HepG2 (cell line): ENCODE measurements around the gene PAQR3. TPM values are rescaled to one million over a fixed set of nuclear protein-coding genes. Genes with fewer than 3 reads are reported as not detected.
A peak's percentile ranks its signal among the peaks of the same experiment; 100 is the strongest.

Experiments used
- ATF7-NPFF ChIP-seq: sonication (generic); formaldehyde crosslinking; IDR thresholded peaks from 2 replicates; pipeline ENCODE4 v1.8.1; 2023; ENCODE audit warnings: mild to moderate bottlenecking, low read depth, missing genetic modification reagents, moderate library complexity
- CERS6 ChIP-seq: sonication (generic); formaldehyde crosslinking; IDR thresholded peaks from 2 replicates; pipeline ENCODE4 v1.5.0; 2020; ENCODE audit warnings: missing genetic modification reagents
- HNRNPH1 ChIP-seq: fragments of 200-400 bp; formaldehyde crosslinking; optimal IDR thresholded peaks from 2 replicates; pipeline ENCODE3; 2017; ENCODE audit warnings: mild to moderate bottlenecking, low read depth, low read length
- LCORL ChIP-seq, 2 experiments: fragments of 450-650 bp in 1 of 2; sonication (generic) in 1 of 2; formaldehyde crosslinking in 1 of 2; IDR thresholded peaks; 2 replicates each; pipeline versions ENCODE4 v1.5.0 to v1.6.1; 2017 to 2020; ENCODE audit warnings: antibody characterized with exemption in 1 of 2, missing genetic modification reagents in 1 of 2
- POGZ ChIP-seq: sonication (generic); formaldehyde crosslinking; IDR thresholded peaks from 2 replicates; pipeline ENCODE4 v1.4.0; 2020; ENCODE audit warnings: mild to moderate bottlenecking, missing genetic modification reagents
- SRY ChIP-seq: sonication (generic); formaldehyde crosslinking; IDR thresholded peaks from 2 replicates; pipeline ENCODE4 v1.8.0; 2022; ENCODE audit warnings: mild to moderate bottlenecking, missing genetic modification reagents
- THYN1 ChIP-seq: sonication (generic); formaldehyde crosslinking; IDR thresholded peaks from 2 replicates; pipeline ENCODE4 v1.8.1; 2023; ENCODE audit warnings: low read depth, mild to moderate bottlenecking, moderate library complexity, missing genetic modification reagents, borderline replicate concordance
- YY1 ChIP-seq: IDR thresholded peaks from 2 replicates; pipeline ENCODE4 v1.6.1; 2011; ENCODE audit warnings: low read length, low read depth, moderate library complexity, mild to moderate bottlenecking; ENCODE audit not compliant: insufficient read depth, insufficient replicate concordance
- ZNF138 ChIP-seq: sonication (generic); formaldehyde crosslinking; IDR thresholded peaks from 2 replicates; pipeline ENCODE4 v1.5.0; 2020; ENCODE audit warnings: mild to moderate bottlenecking, low read depth, missing genetic modification reagents
- ZNF230 ChIP-seq: sonication (generic); formaldehyde crosslinking; IDR thresholded peaks from 2 replicates; pipeline ENCODE4 v1.4.0; 2020; ENCODE audit warnings: mild to moderate bottlenecking, missing genetic modification reagents
- ZNF510 ChIP-seq: sonication (generic); formaldehyde crosslinking; IDR thresholded peaks from 2 replicates; pipeline ENCODE4 v1.4.0; 2020; ENCODE audit warnings: low read depth, mild to moderate bottlenecking, missing genetic modification reagents
- ZNF878 ChIP-seq: sonication (generic); formaldehyde crosslinking; IDR thresholded peaks from 2 replicates; pipeline ENCODE4 v1.8.1; 2023; ENCODE audit warnings: mild to moderate bottlenecking, missing genetic modification reagents, moderate library complexity
- polyA plus RNA-seq, 8 experiments: library from polyadenylated mRNA; depleted of rRNA in 3 of 8; stranded (reverse) in 7 of 8; unstranded in 1 of 8; fragments of >200 nt; fragmentation: Illumina TruSeq in 4 of 8; extraction: Trizol in 4 of 8; gene quantifications; 2 replicates each; pipeline versions ENCODE4 v1.2.1 to v1.2.3, GENCODE V29; 2011 to 2016; ENCODE audit warnings: low read depth in 4 of 8, missing spikeins in 1 of 8, mixed read lengths in 1 of 8; ENCODE audit not compliant: insufficient read depth in 1 of 8
- total RNA-seq, 5 experiments: library from RNA; depleted of rRNA; stranded (reverse); fragments of >200 nt; fragmentation: Illumina TruSeq; extraction: Trizol; gene quantifications; 2 replicates each; pipeline ENCODE4 v1.2.3, GENCODE V29; 2016; ENCODE audit warnings: low read depth in 1 of 5
- TF ChIP-seq, protein P1 (sequence below): sonication (generic); formaldehyde crosslinking; conservative IDR thresholded peaks from 2 replicates; pipeline ENCODE4 v1.8.0; 2022; ENCODE audit warnings: low read depth, missing genetic modification reagents
- TF ChIP-seq, protein P2 (sequence below): sonication (generic); formaldehyde crosslinking; IDR thresholded peaks from 2 replicates; pipeline ENCODE4 v1.4.0; 2020; ENCODE audit warnings: mild to moderate bottlenecking, missing genetic modification reagents, borderline replicate concordance
- TF ChIP-seq, protein P3 (sequence below): sonication (generic); formaldehyde crosslinking; IDR thresholded peaks from 2 replicates; pipeline ENCODE4 v1.9.0; 2021; ENCODE audit warnings: missing genetic modification reagents, borderline replicate concordance
- TF ChIP-seq, protein P4 (sequence below), 2 experiments: sonication (generic) in 1 of 2; formaldehyde crosslinking in 1 of 2; IDR thresholded peaks; 2 replicates each; pipeline versions ENCODE4 v1.5.1 to v1.6.1; 2011 to 2020; ENCODE audit warnings: borderline replicate concordance in 1 of 2, low read depth in 1 of 2, low read length in 1 of 2, mild to moderate bottlenecking in 1 of 2, missing genetic modification reagents in 1 of 2, moderate library complexity in 1 of 2

PAQR3 gene
- total and polyA plus RNA-seq, 2 of the 13 experiments (the other 11 are each of a cell fraction or from before 2014, with no cell fraction given), result 9.9 to 13.6 TPM

- TF ChIP-seq ZNF878 (CRISPR knock-in tag), result peak; percentile 49; the same call in 1 of the 2 replicates
- TF ChIP-seq, protein P1, sequence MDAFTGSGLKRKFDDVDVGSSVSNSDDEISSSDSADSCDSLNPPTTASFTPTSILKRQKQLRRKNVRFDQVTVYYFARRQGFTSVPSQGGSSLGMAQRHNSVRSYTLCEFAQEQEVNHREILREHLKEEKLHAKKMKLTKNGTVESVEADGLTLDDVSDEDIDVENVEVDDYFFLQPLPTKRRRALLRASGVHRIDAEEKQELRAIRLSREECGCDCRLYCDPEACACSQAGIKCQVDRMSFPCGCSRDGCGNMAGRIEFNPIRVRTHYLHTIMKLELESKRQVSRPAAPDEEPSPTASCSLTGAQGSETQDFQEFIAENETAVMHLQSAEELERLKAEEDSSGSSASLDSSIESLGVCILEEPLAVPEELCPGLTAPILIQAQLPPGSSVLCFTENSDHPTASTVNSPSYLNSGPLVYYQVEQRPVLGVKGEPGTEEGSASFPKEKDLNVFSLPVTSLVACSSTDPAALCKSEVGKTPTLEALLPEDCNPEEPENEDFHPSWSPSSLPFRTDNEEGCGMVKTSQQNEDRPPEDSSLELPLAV (CRISPR knock-in tag), result no peak
- TF ChIP-seq ZNF510 (CRISPR knock-in tag), result no peak
- TF ChIP-seq ATF7-NPFF (CRISPR knock-in tag), result no peak
- no peak for TF ChIP-seq SRY (CRISPR knock-in tag)
- TF ChIP-seq, protein P2, sequence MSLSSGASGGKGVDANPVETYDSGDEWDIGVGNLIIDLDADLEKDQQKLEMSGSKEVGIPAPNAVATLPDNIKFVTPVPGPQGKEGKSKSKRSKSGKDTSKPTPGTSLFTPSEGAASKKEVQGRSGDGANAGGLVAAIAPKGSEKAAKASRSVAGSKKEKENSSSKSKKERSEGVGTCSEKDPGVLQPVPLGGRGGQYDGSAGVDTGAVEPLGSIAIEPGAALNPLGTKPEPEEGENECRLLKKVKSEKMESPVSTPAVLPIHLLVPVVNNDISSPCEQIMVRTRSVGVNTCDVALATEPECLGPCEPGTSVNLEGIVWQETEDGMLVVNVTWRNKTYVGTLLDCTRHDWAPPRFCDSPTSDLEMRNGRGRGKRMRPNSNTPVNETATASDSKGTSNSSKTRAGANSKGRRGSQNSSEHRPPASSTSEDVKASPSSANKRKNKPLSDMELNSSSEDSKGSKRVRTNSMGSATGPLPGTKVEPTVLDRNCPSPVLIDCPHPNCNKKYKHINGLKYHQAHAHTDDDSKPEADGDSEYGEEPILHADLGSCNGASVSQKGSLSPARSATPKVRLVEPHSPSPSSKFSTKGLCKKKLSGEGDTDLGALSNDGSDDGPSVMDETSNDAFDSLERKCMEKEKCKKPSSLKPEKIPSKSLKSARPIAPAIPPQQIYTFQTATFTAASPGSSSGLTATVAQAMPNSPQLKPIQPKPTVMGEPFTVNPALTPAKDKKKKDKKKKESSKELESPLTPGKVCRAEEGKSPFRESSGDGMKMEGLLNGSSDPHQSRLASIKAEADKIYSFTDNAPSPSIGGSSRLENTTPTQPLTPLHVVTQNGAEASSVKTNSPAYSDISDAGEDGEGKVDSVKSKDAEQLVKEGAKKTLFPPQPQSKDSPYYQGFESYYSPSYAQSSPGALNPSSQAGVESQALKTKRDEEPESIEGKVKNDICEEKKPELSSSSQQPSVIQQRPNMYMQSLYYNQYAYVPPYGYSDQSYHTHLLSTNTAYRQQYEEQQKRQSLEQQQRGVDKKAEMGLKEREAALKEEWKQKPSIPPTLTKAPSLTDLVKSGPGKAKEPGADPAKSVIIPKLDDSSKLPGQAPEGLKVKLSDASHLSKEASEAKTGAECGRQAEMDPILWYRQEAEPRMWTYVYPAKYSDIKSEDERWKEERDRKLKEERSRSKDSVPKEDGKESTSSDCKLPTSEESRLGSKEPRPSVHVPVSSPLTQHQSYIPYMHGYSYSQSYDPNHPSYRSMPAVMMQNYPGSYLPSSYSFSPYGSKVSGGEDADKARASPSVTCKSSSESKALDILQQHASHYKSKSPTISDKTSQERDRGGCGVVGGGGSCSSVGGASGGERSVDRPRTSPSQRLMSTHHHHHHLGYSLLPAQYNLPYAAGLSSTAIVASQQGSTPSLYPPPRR (CRISPR knock-in tag), result no peak
- peak; percentile 80 for TF ChIP-seq POGZ (CRISPR knock-in tag)
- TF ChIP-seq, protein P3, sequence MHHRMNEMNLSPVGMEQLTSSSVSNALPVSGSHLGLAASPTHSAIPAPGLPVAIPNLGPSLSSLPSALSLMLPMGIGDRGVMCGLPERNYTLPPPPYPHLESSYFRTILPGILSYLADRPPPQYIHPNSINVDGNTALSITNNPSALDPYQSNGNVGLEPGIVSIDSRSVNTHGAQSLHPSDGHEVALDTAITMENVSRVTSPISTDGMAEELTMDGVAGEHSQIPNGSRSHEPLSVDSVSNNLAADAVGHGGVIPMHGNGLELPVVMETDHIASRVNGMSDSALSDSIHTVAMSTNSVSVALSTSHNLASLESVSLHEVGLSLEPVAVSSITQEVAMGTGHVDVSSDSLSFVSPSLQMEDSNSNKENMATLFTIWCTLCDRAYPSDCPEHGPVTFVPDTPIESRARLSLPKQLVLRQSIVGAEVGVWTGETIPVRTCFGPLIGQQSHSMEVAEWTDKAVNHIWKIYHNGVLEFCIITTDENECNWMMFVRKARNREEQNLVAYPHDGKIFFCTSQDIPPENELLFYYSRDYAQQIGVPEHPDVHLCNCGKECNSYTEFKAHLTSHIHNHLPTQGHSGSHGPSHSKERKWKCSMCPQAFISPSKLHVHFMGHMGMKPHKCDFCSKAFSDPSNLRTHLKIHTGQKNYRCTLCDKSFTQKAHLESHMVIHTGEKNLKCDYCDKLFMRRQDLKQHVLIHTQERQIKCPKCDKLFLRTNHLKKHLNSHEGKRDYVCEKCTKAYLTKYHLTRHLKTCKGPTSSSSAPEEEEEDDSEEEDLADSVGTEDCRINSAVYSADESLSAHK (CRISPR knock-in tag), result no peak
- no peak for TF ChIP-seq YY1
- no peak for TF ChIP-seq THYN1
- no peak for TF ChIP-seq HNRNPH1
- no peak for TF ChIP-seq ZNF138 (CRISPR knock-in tag)
- TF ChIP-seq ZNF230 (CRISPR knock-in tag), result no peak
- TF ChIP-seq, protein P4, sequence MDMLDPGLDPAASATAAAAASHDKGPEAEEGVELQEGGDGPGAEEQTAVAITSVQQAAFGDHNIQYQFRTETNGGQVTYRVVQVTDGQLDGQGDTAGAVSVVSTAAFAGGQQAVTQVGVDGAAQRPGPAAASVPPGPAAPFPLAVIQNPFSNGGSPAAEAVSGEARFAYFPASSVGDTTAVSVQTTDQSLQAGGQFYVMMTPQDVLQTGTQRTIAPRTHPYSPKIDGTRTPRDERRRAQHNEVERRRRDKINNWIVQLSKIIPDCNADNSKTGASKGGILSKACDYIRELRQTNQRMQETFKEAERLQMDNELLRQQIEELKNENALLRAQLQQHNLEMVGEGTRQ (IDR thresholded peaks at IDR 0.05; ENCODE audit: low read depth, low read length), result no peak
- TF ChIP-seq, protein P4 (CRISPR knock-in tag; IDR thresholded peaks at IDR 0.05; ENCODE audit: borderline replicate concordance), result no peak
- no peak for TF ChIP-seq LCORL (IDR thresholded peaks at IDR 0.05)
- TF ChIP-seq LCORL (CRISPR knock-in tag; IDR thresholded peaks at IDR 0.05), result peak; percentile 46; the same call in 1 of the 2 replicates
- no peak for TF ChIP-seq CERS6 (CRISPR knock-in tag)
These were observed 76.9 kb downstream of the PAQR3 start (continued) for GRCh38 chr4:78862314-78862737.
